Left ventricle myocardium inferior (tissue), 1 donor: ENCODE results near the gene LAMTOR1. TPM values are rescaled to one million over a fixed set of nuclear protein-coding genes. Genes with fewer than 3 reads are reported as not detected.

ENCODE experiments used
- DNase-seq: peaks from one replicate; pipeline ENCODE4 v3.0.0-alpha.2; 2020
- H3K27ac ChIP-seq: fragments of 200-600 bp; replicated peaks from 2 replicates; pipeline ENCODE4 v1.8.0; 2021
- H3K27me3 ChIP-seq: fragments of 200-600 bp; 2 replicates; pipeline ENCODE4 v1.8.0; 2021; ENCODE audit warnings: low read depth
- H3K36me3 ChIP-seq: fragments of 200-600 bp; 2 replicates; pipeline ENCODE4 v1.8.0; 2021
- H3K4me1 ChIP-seq: fragments of 200-600 bp; 2 replicates; pipeline ENCODE4 v1.8.0; 2021
- H3K4me3 ChIP-seq: fragments of 200-600 bp; 2 replicates; pipeline ENCODE4 v1.8.0; 2021; ENCODE audit warnings: mild to moderate bottlenecking, moderate library complexity
- H3K9me3 ChIP-seq: fragments of 200-600 bp; replicated peaks from 2 replicates; pipeline ENCODE4 v1.8.0; 2021
- CTCF ChIP-seq: fragments of 200-600 bp; IDR thresholded peaks from 2 replicates; pipeline ENCODE4 v1.8.0; 2021; ENCODE audit warnings: antibody characterized with exemption, mild to moderate bottlenecking, borderline replicate concordance
- intact Hi-C: fragments of 100-400 bp; cut with micrococcal nuclease; formaldehyde crosslinking; loops from one replicate; pipeline ENCODE4 v1.11.0; 2022
- total RNA-seq: library from RNA; stranded (reverse); fragmentation: NEBNext Ultra II Directional; extraction: Animal tissue kit (Norgen Biotek cat#: 25700); gene quantifications from one replicate; pipeline ENCODE4 v1.2.1, GENCODE V29; 2021
- donor health status: DM: no; HTN: yes; CAD: no; lungs with severe emphysema.

Gene LAMTOR1
- total RNA-seq, 1 donor from 2014 or later, result 82.0 TPM

- H3K27ac ChIP-seq, result no peak overlapping the region
- no peak for DNase-seq
- H3K27me3 ChIP-seq, result no peaks in the 10 kb centered on the region
- H3K9me3 ChIP-seq, result no peaks in the 10 kb centered on the region
- H3K36me3 ChIP-seq, result no peaks in the 10 kb centered on the region
- intact Hi-C loops, result no loop called here
- no peak overlapping the region for H3K4me3 ChIP-seq
- H3K4me1 ChIP-seq, result no peaks in the 10 kb centered on the region
- no peak for TF ChIP-seq CTCF
Observed at GRCh38 chr11:72141066-72141465, 38.0 kb upstream of the LAMTOR1 start.

GRCh38 chr11:72140661-72141060 lies 37.6 kb upstream of the LAMTOR1 start:
- no peak for TF ChIP-seq CTCF
- no peak overlapping the region for H3K27ac ChIP-seq
- H3K4me3 ChIP-seq, result no peak overlapping the region
- H3K9me3 ChIP-seq, result no peaks in the 10 kb centered on the region
- DNase-seq, result no peak
- intact Hi-C loops, result no loop called here
- H3K36me3 ChIP-seq, result no peaks in the 10 kb centered on the region
- no peaks in the 10 kb centered on the region for H3K4me1 ChIP-seq
- no peaks in the 10 kb centered on the region for H3K27me3 ChIP-seq

GRCh38 chr11:72139500-72139899 lies 36.4 kb upstream of the LAMTOR1 start:
- no peaks in the 10 kb centered on the region for H3K4me1 ChIP-seq
- TF ChIP-seq CTCF, result no peak
- intact Hi-C loops, result no loop called here
- no peak for DNase-seq
- no peaks in the 10 kb centered on the region for H3K27me3 ChIP-seq
- no peak overlapping the region for H3K27ac ChIP-seq
- no peaks in the 10 kb centered on the region for H3K9me3 ChIP-seq
- no peak overlapping the region for H3K4me3 ChIP-seq
- no peaks in the 10 kb centered on the region for H3K36me3 ChIP-seq

- H3K4me3 ChIP-seq, result no peak overlapping the region
- no peak overlapping the region for H3K27ac ChIP-seq
- DNase-seq, result no peak
- no peaks in the 10 kb centered on the region for H3K36me3 ChIP-seq
- no peaks in the 10 kb centered on the region for H3K27me3 ChIP-seq
- TF ChIP-seq CTCF, result no peak
- no peaks in the 10 kb centered on the region for H3K4me1 ChIP-seq
- H3K9me3 ChIP-seq, result no peaks in the 10 kb centered on the region
- intact Hi-C loops, result no loop called here
Observed at GRCh38 chr11:72138821-72139390, 35.8 kb upstream of the LAMTOR1 start.

GRCh38 chr11:72136684-72137262 lies 33.7 kb upstream of the LAMTOR1 start:
- H3K4me3 ChIP-seq, result no peak overlapping the region
- no peaks in the 10 kb centered on the region for H3K4me1 ChIP-seq
- no peaks in the 10 kb centered on the region for H3K36me3 ChIP-seq
- no peak overlapping the region for H3K27ac ChIP-seq
- TF ChIP-seq CTCF, result no peak
- H3K27me3 ChIP-seq, result peaks cover 4% of the 10 kb centered on the region
- H3K9me3 ChIP-seq, result no peaks in the 10 kb centered on the region
- no peak for DNase-seq
- intact Hi-C loops, result no loop called here
